Right lobe of liver (tissue), 6 donors: ENCODE measurements around the gene GAS2L2. TPM values are rescaled to one million over a fixed set of nuclear protein-coding genes. Genes with fewer than 3 reads are reported as not detected.
"Not testable (repeated sequence)": the region's sequence is repeated elsewhere in the genome, so short reads cannot be mapped to it uniquely, and the experiment has no call there.

ENCODE experiments used
- ATAC-seq, 4 donors: fragments of 200-7000 bp; cut with Tn5 transposase; one replicate each; pipeline ENCODE4 v1.9.1; 2020; ENCODE audit warnings: mild to moderate bottlenecking in 4 of 4, moderate library complexity in 4 of 4
- DNase-seq, 3 donors: peaks; one replicate each; pipeline ENCODE4 v3.0.0-alpha.2; 2020
- H3K27ac ChIP-seq, 3 donors: fragments of 200-600 bp; one replicate each; pipeline ENCODE4 v1.8.0; 2022
- H3K27me3 ChIP-seq, 2 donors: fragments of 200-600 bp; one replicate each; pipeline ENCODE4 v1.8.0; 2022
- H3K36me3 ChIP-seq, 4 donors: fragments of 200-600 bp; sonication (generic) in 1 of 4; one replicate each; pipeline versions ENCODE4 v1.5.1 to v1.8.0; 2017 to 2022; ENCODE audit warnings: control low read depth in 1 of 4
- H3K4me1 ChIP-seq, 4 donors: fragments of 200-600 bp; sonication (generic) in 1 of 4; one replicate each; pipeline versions ENCODE4 v1.5.1 to v1.8.0; 2017 to 2022; ENCODE audit warnings: control low read depth in 1 of 4
- H3K4me3 ChIP-seq, 3 donors: fragments of 200-600 bp; one replicate each; pipeline ENCODE4 v1.8.0; 2022
- H3K9me3 ChIP-seq, 4 donors: fragments of 200-600 bp; sonication (generic) in 1 of 4; one replicate each; pipeline versions ENCODE4 v1.5.1 to v1.8.0; 2017 to 2022; ENCODE audit warnings: control low read depth in 1 of 4
- POLR2A ChIP-seq: fragments of 450-650 bp; IDR thresholded peaks from one replicate; pipeline ENCODE4 v1.6.1; 2017; ENCODE audit warnings: antibody characterized with exemption, mild to moderate bottlenecking
- WGBS: methylation state at CpG from one replicate; pipeline ENCODE4 v1.1.6; 2018; ENCODE audit warnings: low coverage, low lambda C conversion rate; ENCODE audit not compliant: insufficient coverage; ENCODE audit errors: missing lambda C conversion rate; 5-methylcytosine and 5-hydroxymethylcytosine counted together
- intact Hi-C, 2 donors: fragments of 100-400 bp; cut with DNase I; formaldehyde crosslinking; loops; one replicate each; pipeline versions ENCODE4 v1.11.2 to v1.14.1; 2022
- total RNA-seq, 6 experiments: library from RNA; depleted of rRNA in 2 of 6; stranded (reverse); fragments of >200 nt in 2 of 6; fragmentation: NEBNext Ultra II Directional in 3 of 6; extraction: Animal tissue kit (Norgen Biotek cat#: 25700) in 3 of 6; gene quantifications; one replicate each; pipeline versions ENCODE4 v1.1.0 to v1.2.4, GENCODE V29; 2016 to 2023
- TF ChIP-seq, protein P1 (sequence below), 4 donors: fragments of 200-600 bp in 3 of 4; fragments of 450-650 bp in 1 of 4; IDR thresholded peaks; one replicate each; pipeline versions ENCODE4 v1.5.1 to v1.8.0; 2016 to 2022; ENCODE audit warnings: antibody characterized with exemption in 4 of 4, mild to moderate bottlenecking in 2 of 4
- donor health status: DM: no; HTN: yes; CAD: no.
- donor health status: DM: no; HTN: no; CAD: no.
- donor health status: DM: no; HTN: no; CAD: no.
- donor health status: DM: no; HTN: yes; CAD: no.
- donor health status: DM: no; HTN: yes; CAD: no.

The GAS2L2 gene
- total RNA-seq, 6 experiments from 2014 or later = not detected

DNA sequence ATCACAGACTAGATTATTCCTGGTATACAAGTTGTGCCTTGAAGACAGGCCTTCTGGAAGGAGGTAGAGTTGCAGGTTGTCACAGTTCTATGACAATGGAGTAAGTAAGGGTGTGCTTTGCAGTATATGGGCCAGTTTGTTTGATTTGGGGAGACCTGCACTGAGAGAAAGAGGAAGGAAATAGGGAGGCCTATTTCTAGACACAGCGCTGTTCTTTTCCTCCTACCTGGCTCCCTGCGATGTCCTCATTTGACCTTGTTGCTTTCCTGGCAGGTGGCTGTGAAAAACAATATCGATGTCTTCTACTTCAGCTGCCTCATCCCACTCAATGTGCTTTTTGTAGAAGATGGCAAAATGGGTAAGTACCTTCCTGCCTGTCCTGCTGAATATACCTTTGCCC, 44.1 kb downstream of the GAS2L2 start:
- DNase-seq (no peak), ATAC-seq (no peak)
- intact Hi-C loops = no loop called here
- Histone ChIP-seq H3K36me3 (no peaks in the 10 kb centered on the region), H3K27me3 (no peaks in the 10 kb centered on the region), H3K4me3 (no peak overlapping the region), H3K9me3 (no peaks in the 10 kb centered on the region), H3K4me1 (peaks cover 0 to 39% (median 12%) of the 10 kb centered on the region in 4 donors), H3K27ac (no peak overlapping the region)
- WGBS = 44% methylated on average over 3 of the region's 3 CpGs
- TF ChIP-seq, protein P1, sequence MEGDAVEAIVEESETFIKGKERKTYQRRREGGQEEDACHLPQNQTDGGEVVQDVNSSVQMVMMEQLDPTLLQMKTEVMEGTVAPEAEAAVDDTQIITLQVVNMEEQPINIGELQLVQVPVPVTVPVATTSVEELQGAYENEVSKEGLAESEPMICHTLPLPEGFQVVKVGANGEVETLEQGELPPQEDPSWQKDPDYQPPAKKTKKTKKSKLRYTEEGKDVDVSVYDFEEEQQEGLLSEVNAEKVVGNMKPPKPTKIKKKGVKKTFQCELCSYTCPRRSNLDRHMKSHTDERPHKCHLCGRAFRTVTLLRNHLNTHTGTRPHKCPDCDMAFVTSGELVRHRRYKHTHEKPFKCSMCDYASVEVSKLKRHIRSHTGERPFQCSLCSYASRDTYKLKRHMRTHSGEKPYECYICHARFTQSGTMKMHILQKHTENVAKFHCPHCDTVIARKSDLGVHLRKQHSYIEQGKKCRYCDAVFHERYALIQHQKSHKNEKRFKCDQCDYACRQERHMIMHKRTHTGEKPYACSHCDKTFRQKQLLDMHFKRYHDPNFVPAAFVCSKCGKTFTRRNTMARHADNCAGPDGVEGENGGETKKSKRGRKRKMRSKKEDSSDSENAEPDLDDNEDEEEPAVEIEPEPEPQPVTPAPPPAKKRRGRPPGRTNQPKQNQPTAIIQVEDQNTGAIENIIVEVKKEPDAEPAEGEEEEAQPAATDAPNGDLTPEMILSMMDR (IDR thresholded peaks at IDR 0.05) = no peak

DNA sequence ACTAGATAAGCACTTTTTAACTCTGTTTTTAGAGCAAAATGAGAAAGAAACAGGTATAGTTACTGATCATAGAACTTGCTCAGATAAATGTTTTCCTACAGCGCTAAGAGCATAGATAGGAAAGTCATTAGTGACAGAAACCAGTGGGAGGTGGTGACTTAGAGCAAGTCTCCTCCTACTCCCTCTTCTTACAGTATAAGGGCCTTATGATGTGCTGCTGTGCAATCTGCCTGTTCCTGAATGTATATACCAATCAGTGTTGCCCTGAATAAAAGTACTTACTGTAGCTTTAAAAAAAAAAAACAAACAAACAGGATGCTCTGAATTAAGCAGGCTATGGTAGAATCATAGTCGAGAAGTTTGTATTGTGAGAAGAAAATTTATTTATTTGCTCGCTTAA, 44.9 kb downstream of the GAS2L2 start:
- Histone ChIP-seq H3K9me3 (no peaks in the 10 kb centered on the region), H3K4me1 (peaks cover 0 to 31% (median 9%) of the 10 kb centered on the region in 4 donors), H3K27me3 (no peaks in the 10 kb centered on the region), H3K4me3 (no peak overlapping the region), H3K36me3 (no peaks in the 10 kb centered on the region), H3K27ac (no peak overlapping the region)
- DNase-seq (no peak), ATAC-seq (no peak)
- TF ChIP-seq POLR2A = no peak
- 76% methylated on average over 3 of the region's 3 CpGs for WGBS
- intact Hi-C loops = no loop called here

DNA sequence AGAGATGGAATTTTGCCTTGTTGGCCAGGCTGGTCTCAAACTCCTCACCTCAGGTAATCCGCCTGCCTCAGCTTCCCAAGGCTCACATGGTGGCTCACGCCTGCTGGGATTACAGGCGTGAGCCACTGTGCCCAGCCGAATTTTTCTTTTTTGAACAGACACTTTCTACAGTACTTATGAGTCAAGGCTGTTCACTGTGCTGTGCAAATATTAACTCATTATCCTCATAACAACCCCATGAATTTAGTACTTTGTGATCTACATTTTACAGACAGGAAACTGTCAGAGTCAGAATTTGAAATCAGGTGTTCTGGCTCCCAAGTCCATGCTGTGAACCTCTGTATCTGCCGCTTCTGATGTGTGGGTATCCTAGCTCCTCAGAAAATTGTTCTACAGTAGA, 47.3 kb downstream of the GAS2L2 start:
- Histone ChIP-seq H3K4me1 (peaks cover 0 to 19% (median 2%) of the 10 kb centered on the region in 4 donors), H3K36me3 (no peaks in the 10 kb centered on the region), H3K27ac (no peak overlapping the region), H3K27me3 (no peaks in the 10 kb centered on the region), H3K4me3 (no peak overlapping the region), H3K9me3 (no peaks in the 10 kb centered on the region)
- WGBS = 75% methylated on average over 5 of the region's 5 CpGs
- ATAC-seq (no peak), DNase-seq (no peak)
- no peak for TF ChIP-seq POLR2A
- TF ChIP-seq, protein P1 (IDR thresholded peaks at IDR 0.05) = no peak
- intact Hi-C loops = no loop called here

DNA sequence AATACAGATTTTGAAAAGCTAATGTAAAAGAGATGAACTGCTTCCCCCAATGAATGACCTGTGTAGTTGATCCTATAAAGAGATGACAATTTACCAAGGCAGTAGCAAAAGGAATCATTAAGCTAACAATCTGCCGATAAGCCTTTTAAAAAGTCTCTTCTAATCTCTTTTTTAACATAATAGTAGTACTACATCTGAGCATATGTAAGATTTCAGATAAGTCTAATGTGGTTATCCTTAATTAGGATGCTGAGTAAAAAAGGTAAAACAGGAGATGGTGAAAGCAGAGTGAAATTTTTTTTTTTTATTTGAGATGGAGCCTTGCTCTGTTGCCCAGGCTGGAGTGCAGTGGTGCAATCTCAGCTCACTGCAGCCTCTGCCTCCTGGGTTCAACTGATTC, 47.8 kb downstream of the GAS2L2 start:
- WGBS = 100% methylated on average over 1 of the region's 1 CpG
- Histone ChIP-seq H3K4me1 (peaks cover 0 to 17% (median 2%) of the 10 kb centered on the region in 4 donors), H3K27me3 (no peaks in the 10 kb centered on the region), H3K36me3 (no peaks in the 10 kb centered on the region), H3K27ac (no peak overlapping the region), H3K4me3 (no peak overlapping the region), H3K9me3 (no peaks in the 10 kb centered on the region)
- intact Hi-C loops = no loop called here
- ATAC-seq = no peak
- no peak for TF ChIP-seq POLR2A
- TF ChIP-seq, protein P1 (IDR thresholded peaks at IDR 0.05) = no peak
- DNase-seq = no peak

DNA sequence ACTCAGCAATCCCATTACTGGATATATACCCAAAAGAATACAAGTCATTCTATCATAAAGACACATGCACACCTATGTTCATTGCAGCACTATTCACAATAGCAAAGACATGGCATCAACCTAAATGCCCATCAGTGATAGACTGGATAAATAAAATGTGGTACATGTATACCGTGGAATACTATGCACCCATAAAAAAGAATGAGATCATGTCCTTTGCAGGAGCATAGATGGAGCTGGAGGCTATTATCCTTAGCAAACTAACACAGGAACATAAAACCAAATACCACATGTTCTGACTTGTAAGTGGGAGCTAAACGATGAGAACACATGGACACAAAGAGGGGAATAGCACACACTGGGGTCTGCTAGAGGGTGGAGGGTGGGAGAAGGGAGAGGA, 49.7 kb downstream of the GAS2L2 start:
- 100% methylated on average over 2 of the region's 2 CpGs for WGBS

DNA sequence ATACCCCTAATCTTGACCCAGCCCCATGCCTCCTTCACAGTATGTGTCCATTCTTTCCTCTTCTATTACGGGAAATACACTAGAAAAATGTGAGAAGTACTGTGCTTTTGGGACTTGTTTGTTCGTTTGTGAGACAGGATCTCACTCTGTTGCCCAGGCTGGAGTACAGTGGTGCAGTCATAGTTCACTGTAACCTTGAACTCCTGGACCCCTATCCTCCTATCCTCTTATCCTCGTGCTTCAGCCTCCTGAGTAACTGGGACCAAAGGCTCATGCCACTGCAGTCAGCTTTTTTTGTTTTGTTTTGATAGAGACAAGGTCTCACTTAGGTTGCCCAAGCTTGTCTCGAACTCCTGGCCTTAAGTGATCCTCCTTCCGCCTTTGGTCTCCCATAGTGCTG, 51.5 kb downstream of the GAS2L2 start:
- 88% methylated on average over 5 of the region's 5 CpGs for WGBS
- DNase-seq (no peak), ATAC-seq (no peak)
- Histone ChIP-seq H3K27ac (no peak overlapping the region), H3K27me3 (no peaks in the 10 kb centered on the region), H3K4me3 (no peak overlapping the region), H3K9me3 (no peaks in the 10 kb centered on the region), H3K4me1 (no peaks in the 10 kb centered on the region), H3K36me3 (no peaks in the 10 kb centered on the region)
- TF ChIP-seq, protein P1 (IDR thresholded peaks at IDR 0.05) = no peak
- TF ChIP-seq POLR2A = no peak
- intact Hi-C loops = no loop called here

More for the DNA sequence above, 49.7 kb downstream of the GAS2L2 start:
- ATAC-seq, H3K4me3 ChIP-seq, H3K27me3 ChIP-seq, H3K36me3 ChIP-seq, H3K9me3 ChIP-seq, DNase-seq, H3K4me1 ChIP-seq, H3K27ac ChIP-seq, intact Hi-C loops: not testable (repeated sequence)
